CD4-positive, alpha-beta memory T cell (primary cell): ENCODE results near the gene NPAS2. TPM values are rescaled to one million over a fixed set of nuclear protein-coding genes. Genes with fewer than 3 reads are reported as not detected.

Source experiments
- CTCF ChIA-PET: fragments of 350-600 bp; sonication (Branson Sonifier 250); formaldehyde crosslinking; loops from one replicate; lab custom pipeline; 2021; ENCODE audit warnings: inconsistent platforms; ENCODE audit not compliant: partially characterized antibody; lab: Charles Lee
- POLR2A ChIA-PET: fragments of 350-600 bp; sonication (Branson Sonifier 250); formaldehyde crosslinking; loops from one replicate; lab custom pipeline; 2021; ENCODE audit not compliant: partially characterized antibody; lab: Charles Lee
- DNase-seq, 5 donors: peaks; one replicate each; pipeline versions ENCODE4 v3.0.0 to v3.0.0-alpha.2; 2020 to 2022; ENCODE audit warnings: mixed read lengths in 1 of 5
- H3K27ac ChIP-seq: one replicate; pipeline ENCODE4 v1.7.0; 2013; ENCODE audit warnings: low read depth, low read length
- H3K27me3 ChIP-seq: 2 replicates; pipeline ENCODE4 v1.7.0; 2013; ENCODE audit warnings: mild to moderate bottlenecking, low read length, moderate library complexity; ENCODE audit not compliant: insufficient read depth
- H3K36me3 ChIP-seq: 2 replicates; pipeline ENCODE4 v1.7.0; 2013; ENCODE audit warnings: mild to moderate bottlenecking, low read length, moderate library complexity; ENCODE audit not compliant: insufficient read depth
- H3K4me1 ChIP-seq: 2 replicates; pipeline ENCODE4 v1.7.0; 2013; ENCODE audit warnings: mild to moderate bottlenecking, low read length, moderate library complexity; ENCODE audit not compliant: insufficient read depth
- H3K4me3 ChIP-seq, 2 donors: one replicate each; pipeline ENCODE4 v1.7.0; 2013; ENCODE audit warnings: low read length in 2 of 2, mild to moderate bottlenecking in 1 of 2
- H3K9me3 ChIP-seq, 2 donors: one replicate each; pipeline ENCODE4 v1.7.0; 2013; ENCODE audit warnings: low read length in 2 of 2, control low read depth in 1 of 2; ENCODE audit not compliant: control insufficient read depth in 1 of 2
- H3K27ac Mint-ChIP-seq, 7 donors: one replicate each; pipeline ENCODE4 v1.8.0; 2020 to 2021; ENCODE audit warnings: mixed read lengths in 7 of 7, mild to moderate bottlenecking in 6 of 7, inconsistent platforms in 3 of 7, moderate library complexity in 3 of 7
- H3K27me3 Mint-ChIP-seq, 2 donors: one replicate each; pipeline ENCODE4 v1.8.0; 2020 to 2021; ENCODE audit warnings: mixed read lengths in 2 of 2
- H3K36me3 Mint-ChIP-seq, 2 donors: one replicate each; pipeline ENCODE4 v1.8.0; 2020 to 2021; ENCODE audit warnings: mixed read lengths in 2 of 2, inconsistent platforms in 1 of 2, mild to moderate bottlenecking in 1 of 2
- H3K4me1 Mint-ChIP-seq, 4 donors: one replicate each; pipeline ENCODE4 v1.8.0; 2020 to 2021; ENCODE audit warnings: mixed read lengths in 4 of 4, mild to moderate bottlenecking in 1 of 4
- H3K4me3 Mint-ChIP-seq, 8 donors: one replicate each; pipeline ENCODE4 v1.8.0; 2020 to 2021; ENCODE audit warnings: mixed read lengths in 8 of 8, mild to moderate bottlenecking in 7 of 8, moderate library complexity in 6 of 8, inconsistent platforms in 3 of 8
- H3K9me3 Mint-ChIP-seq, 8 donors: one replicate each; pipeline ENCODE4 v1.8.0; 2020 to 2021; ENCODE audit warnings: mixed read lengths in 8 of 8, mild to moderate bottlenecking in 5 of 8, inconsistent platforms in 3 of 8, moderate library complexity in 1 of 8
- intact Hi-C: fragments of 100-400 bp; cut with micrococcal nuclease; formaldehyde crosslinking; loops from one replicate; pipeline ENCODE4 v1.15.1; 2023
- polyA plus RNA-seq, 2 donors: library from polyadenylated mRNA; unstranded; fragments of 300-500 nt; fragmentation: Illumina TruSeq; gene quantifications; one replicate each; pipeline ENCODE4 v1.2.3, GENCODE V29; 2021
- total RNA-seq, 2 experiments: library from RNA; stranded (reverse); gene quantifications; one replicate each; pipeline ENCODE4 v1.2.3, GENCODE V29; 2021

The NPAS2 gene
- total and polyA plus RNA-seq, 4 experiments from 2014 or later: 0.79 to 2.6 (median 2.1) TPM; not detected in 1

GRCh38 chr2:100968146-100969145 is 148.5 kb downstream of the NPAS2 start:
- peaks cover 2 to 3% of the 10 kb centered on the region in 2 donors for H3K27me3 Mint-ChIP-seq
- no peak overlapping the region for H3K4me3 ChIP-seq
- no peak overlapping the region for H3K27ac ChIP-seq
- no peaks in the 10 kb centered on the region for H3K4me1 ChIP-seq
- no peaks in the 10 kb centered on the region for H3K9me3 ChIP-seq
- H3K4me3 Mint-ChIP-seq: no peak overlapping the region
- H3K4me1 Mint-ChIP-seq: peaks cover 0 to 5% (median 4%) of the 10 kb centered on the region in 4 donors
- H3K27me3 ChIP-seq: no peaks in the 10 kb centered on the region
- no peaks in the 10 kb centered on the region for H3K9me3 Mint-ChIP-seq
- no peaks in the 10 kb centered on the region for H3K36me3 ChIP-seq
- ChIA-PET CTCF (interaction anchor here (0.7 to 1.0 kb wide), 2 partner anchors 9 to 14 kb away, joined by 3 read pairs; no protein-coding TSS in a partner anchor), POLR2A (no interaction called here)
- no peak for DNase-seq
- H3K27ac Mint-ChIP-seq: no peak overlapping the region
- no peaks in the 10 kb centered on the region for H3K36me3 Mint-ChIP-seq
- intact Hi-C loops: no loop called here

- Mint-ChIP-seq H3K4me3 (no peak overlapping the region), H3K4me1 (no peaks in the 10 kb centered on the region), H3K36me3 (no peaks in the 10 kb centered on the region), H3K9me3 (no peaks in the 10 kb centered on the region), H3K27me3 (peaks cover 2 to 3% of the 10 kb centered on the region in 2 donors), H3K27ac (no peak overlapping the region)
- H3K36me3 ChIP-seq: no peaks in the 10 kb centered on the region
- POLR2A ChIA-PET: no interaction called here
- no peaks in the 10 kb centered on the region for H3K27me3 ChIP-seq
- H3K4me1 ChIP-seq: no peaks in the 10 kb centered on the region
- H3K9me3 ChIP-seq: no peaks in the 10 kb centered on the region
- H3K4me3 ChIP-seq: no peak overlapping the region
- CTCF ChIA-PET: no interaction called here
- DNase-seq: no peak
- intact Hi-C loops: no loop called here
- no peak overlapping the region for H3K27ac ChIP-seq
Observed at GRCh38 chr2:100969998-100970397, 150.1 kb downstream of the NPAS2 start.

GRCh38 chr2:100971221-100971620 is 151.3 kb downstream of the NPAS2 start:
- Histone ChIP-seq H3K36me3 (no peaks in the 10 kb centered on the region), H3K27ac (no peak overlapping the region), H3K27me3 (no peaks in the 10 kb centered on the region), H3K9me3 (no peaks in the 10 kb centered on the region), H3K4me1 (no peaks in the 10 kb centered on the region), H3K4me3 (no peak overlapping the region)
- H3K4me3 Mint-ChIP-seq: no peak overlapping the region
- no peaks in the 10 kb centered on the region for H3K4me1 Mint-ChIP-seq
- no peaks in the 10 kb centered on the region for H3K9me3 Mint-ChIP-seq
- no peak for DNase-seq
- ChIA-PET POLR2A (no interaction called here), CTCF (no interaction called here)
- peaks cover 2 to 3% of the 10 kb centered on the region in 2 donors for H3K27me3 Mint-ChIP-seq
- H3K36me3 Mint-ChIP-seq: no peaks in the 10 kb centered on the region
- intact Hi-C loops: no loop called here
- H3K27ac Mint-ChIP-seq: no peak overlapping the region

GRCh38 chr2:100972452-100972851 is 152.5 kb downstream of the NPAS2 start:
- H3K9me3 Mint-ChIP-seq: no peaks in the 10 kb centered on the region
- CTCF ChIA-PET: no interaction called here
- no peak overlapping the region for H3K4me3 ChIP-seq
- no peaks in the 10 kb centered on the region for H3K36me3 Mint-ChIP-seq
- H3K9me3 ChIP-seq: no peaks in the 10 kb centered on the region
- no peaks in the 10 kb centered on the region for H3K27me3 ChIP-seq
- H3K4me1 ChIP-seq: no peaks in the 10 kb centered on the region
- no peak for DNase-seq
- intact Hi-C loops: no loop called here
- no peak overlapping the region for H3K27ac ChIP-seq
- no peak overlapping the region for H3K4me3 Mint-ChIP-seq
- H3K4me1 Mint-ChIP-seq: no peaks in the 10 kb centered on the region
- H3K27ac Mint-ChIP-seq: no peak overlapping the region
- no peaks in the 10 kb centered on the region for H3K36me3 ChIP-seq
- peaks cover 2 to 3% of the 10 kb centered on the region in 2 donors for H3K27me3 Mint-ChIP-seq
- POLR2A ChIA-PET: no interaction called here

- H3K27ac ChIP-seq: no peak overlapping the region
- H3K4me1 Mint-ChIP-seq: peaks cover 0 to 3% (median under 1%) of the 10 kb centered on the region in 4 donors
- H3K27me3 Mint-ChIP-seq: peaks cover 2% of the 10 kb centered on the region in 2 donors
- H3K4me3 Mint-ChIP-seq: no peak overlapping the region
- CTCF ChIA-PET: interaction anchor here (1.7 kb wide), 1 partner anchor 365 kb away, joined by 5 read pairs; no protein-coding TSS in a partner anchor
- H3K36me3 ChIP-seq: no peaks in the 10 kb centered on the region
- POLR2A ChIA-PET: no interaction called here
- H3K4me3 ChIP-seq: no peak overlapping the region
- DNase-seq: no peak
- H3K9me3 ChIP-seq: no peaks in the 10 kb centered on the region
- intact Hi-C loops: no loop called here
- no peaks in the 10 kb centered on the region for H3K27me3 ChIP-seq
- no peaks in the 10 kb centered on the region for H3K36me3 Mint-ChIP-seq
- no peak overlapping the region for H3K27ac Mint-ChIP-seq
- H3K4me1 ChIP-seq: no peaks in the 10 kb centered on the region
- no peaks in the 10 kb centered on the region for H3K9me3 Mint-ChIP-seq
Observed at GRCh38 chr2:100974712-100975520, 155.0 kb downstream of the NPAS2 start.

GRCh38 chr2:100975521-100975785 is 155.5 kb downstream of the NPAS2 start:
- Mint-ChIP-seq H3K4me1 (peaks cover 0 to 3% (median under 1%) of the 10 kb centered on the region in 4 donors), H3K27me3 (peaks cover 2% of the 10 kb centered on the region in 2 donors), H3K4me3 (no peak overlapping the region), H3K27ac (no peak overlapping the region), H3K36me3 (no peaks in the 10 kb centered on the region), H3K9me3 (no peaks in the 10 kb centered on the region)
- CTCF ChIA-PET: no interaction called here
- H3K27ac ChIP-seq: no peak overlapping the region
- intact Hi-C loops: no loop called here
- H3K4me3 ChIP-seq: no peak overlapping the region
- POLR2A ChIA-PET: no interaction called here
- H3K4me1 ChIP-seq: no peaks in the 10 kb centered on the region
- H3K36me3 ChIP-seq: no peaks in the 10 kb centered on the region
- no peaks in the 10 kb centered on the region for H3K27me3 ChIP-seq
- DNase-seq: no peak
- no peaks in the 10 kb centered on the region for H3K9me3 ChIP-seq

- H3K36me3 ChIP-seq: no peaks in the 10 kb centered on the region
- H3K27me3 ChIP-seq: no peaks in the 10 kb centered on the region
- Mint-ChIP-seq H3K4me1 (peaks cover 0 to 3% (median under 1%) of the 10 kb centered on the region in 4 donors), H3K27ac (no peak overlapping the region), H3K9me3 (no peaks in the 10 kb centered on the region), H3K27me3 (peaks cover 2% of the 10 kb centered on the region in 2 donors), H3K4me3 (no peak overlapping the region), H3K36me3 (no peaks in the 10 kb centered on the region)
- no peaks in the 10 kb centered on the region for H3K9me3 ChIP-seq
- H3K4me1 ChIP-seq: no peaks in the 10 kb centered on the region
- no peak overlapping the region for H3K27ac ChIP-seq
- intact Hi-C loops: no loop called here
- ChIA-PET POLR2A (no interaction called here), CTCF (interaction anchor here (1.4 kb wide), 1 partner anchor 366 kb away, joined by 7 read pairs; no protein-coding TSS in a partner anchor)
- no peak for DNase-seq
- H3K4me3 ChIP-seq: no peak overlapping the region
Observed at GRCh38 chr2:100976061-100976460, 156.1 kb downstream of the NPAS2 start.
